Epithelial cell of esophagus (primary cell): ENCODE data around the gene CHRNB1.
"Not testable (repeated sequence)": the region's sequence is repeated elsewhere in the genome, so short reads cannot be mapped to it uniquely, and the experiment has no call there.

Experiments
- DNase-seq: peaks from one replicate; pipeline ENCODE4 v3.0.0; 2010; ENCODE audit warnings: low read depth
- H3K4me3 ChIP-seq: 2 replicates; pipeline ENCODE4 v1.5.1; 2011; ENCODE audit warnings: mild to moderate bottlenecking, low read length, control low read depth
- CTCF ChIP-seq: IDR thresholded peaks from 2 replicates; pipeline ENCODE4 v1.5.1; 2011; ENCODE audit warnings: low read depth, mild to moderate bottlenecking, low read length, control low read depth, inconsistent platforms; ENCODE audit not compliant: insufficient read depth; ENCODE audit errors: missing control alignments

Gene CHRNB1

DNA sequence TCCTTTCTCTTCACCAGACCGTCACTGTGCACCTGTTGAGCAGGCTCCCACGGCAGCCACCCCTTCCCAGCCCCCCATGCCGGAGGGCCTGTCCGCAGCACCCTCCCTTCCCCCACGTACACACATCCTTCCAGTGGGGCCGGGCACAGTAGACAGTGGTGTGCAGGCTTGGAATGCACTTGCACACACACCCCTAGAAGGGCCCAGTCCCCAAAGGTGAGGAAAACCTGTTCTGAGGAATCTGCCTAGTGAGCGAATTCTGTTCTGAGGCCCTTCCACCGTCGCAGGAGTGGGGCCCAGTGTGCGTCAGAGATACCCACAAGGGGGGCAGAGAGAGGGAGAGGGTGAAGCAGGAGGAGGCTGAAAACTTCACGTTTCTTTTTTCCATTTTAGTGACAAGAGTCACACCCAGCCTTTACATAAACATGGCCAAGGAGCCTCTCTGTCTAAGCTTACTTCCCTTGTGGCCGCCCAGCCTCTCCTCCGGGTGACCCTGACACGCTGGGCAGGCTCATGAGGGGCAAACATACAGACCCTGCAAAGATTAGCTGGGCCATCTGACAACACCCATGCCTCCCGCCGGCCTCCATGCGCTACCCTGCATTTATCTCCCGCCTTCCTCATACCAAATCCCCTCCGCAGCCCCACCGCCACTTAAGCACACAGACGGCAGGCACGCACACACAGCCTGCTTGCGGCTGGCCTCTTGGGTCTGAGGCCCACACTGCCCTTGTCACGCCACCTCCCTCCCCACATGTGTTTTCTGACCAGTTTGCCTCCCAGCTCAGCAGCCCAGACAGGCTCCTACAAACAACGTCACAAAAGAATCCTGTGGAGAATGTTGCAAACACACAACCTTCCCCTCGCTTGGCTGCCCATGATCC, 32.8 kb downstream of the CHRNB1 start:
- DNase-seq: peak; percentile 76
- TF ChIP-seq CTCF: no peak
- peak overlapping the region; percentile 94 for H3K4me3 ChIP-seq

DNA sequence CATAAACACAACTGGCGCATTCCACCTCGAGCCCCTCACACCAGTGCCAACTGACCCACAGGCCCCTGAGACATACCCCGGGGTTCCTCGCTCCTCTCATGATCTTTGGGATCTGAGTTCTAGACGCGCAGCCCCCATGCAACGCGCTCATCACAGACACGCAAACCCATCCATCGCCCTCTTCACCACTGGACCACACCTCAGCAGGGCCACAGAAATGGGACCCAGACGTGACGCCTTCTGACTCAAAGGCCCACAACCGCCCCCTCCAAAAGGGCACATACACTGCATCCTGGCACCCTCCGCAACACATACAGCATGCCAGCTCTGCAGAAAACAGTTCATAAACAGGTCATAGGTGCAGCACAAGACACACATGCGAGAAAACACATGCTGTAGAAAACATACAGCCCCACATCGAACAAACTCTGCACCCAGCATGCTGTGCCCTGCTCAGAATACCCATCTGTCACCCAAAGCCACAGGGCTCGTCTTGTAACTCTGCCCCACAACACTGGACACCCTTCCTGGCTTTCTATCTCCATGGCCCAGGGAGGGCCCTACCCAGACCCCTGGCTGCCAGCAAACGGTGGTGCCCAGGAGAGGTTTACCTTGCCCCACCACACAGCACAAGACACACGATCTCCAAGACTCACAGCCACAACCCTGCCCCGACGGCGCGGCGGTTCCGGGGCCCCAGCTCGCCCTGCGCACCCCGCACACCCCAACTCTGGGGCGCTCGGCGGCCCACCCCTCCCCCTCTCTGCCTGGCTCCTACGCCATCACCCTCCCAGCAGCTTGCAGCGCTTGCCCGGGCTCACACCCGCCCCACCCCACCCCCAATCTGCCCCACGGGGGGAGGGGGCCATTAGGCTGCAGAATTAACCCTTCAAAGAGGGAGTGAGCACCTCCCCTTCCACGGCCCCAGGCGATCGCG, 33.7 kb downstream of the CHRNB1 start:
- peak; percentile 27 for DNase-seq
- no peak for TF ChIP-seq CTCF
- H3K4me3 ChIP-seq: peak overlapping the region; percentile 94

DNA sequence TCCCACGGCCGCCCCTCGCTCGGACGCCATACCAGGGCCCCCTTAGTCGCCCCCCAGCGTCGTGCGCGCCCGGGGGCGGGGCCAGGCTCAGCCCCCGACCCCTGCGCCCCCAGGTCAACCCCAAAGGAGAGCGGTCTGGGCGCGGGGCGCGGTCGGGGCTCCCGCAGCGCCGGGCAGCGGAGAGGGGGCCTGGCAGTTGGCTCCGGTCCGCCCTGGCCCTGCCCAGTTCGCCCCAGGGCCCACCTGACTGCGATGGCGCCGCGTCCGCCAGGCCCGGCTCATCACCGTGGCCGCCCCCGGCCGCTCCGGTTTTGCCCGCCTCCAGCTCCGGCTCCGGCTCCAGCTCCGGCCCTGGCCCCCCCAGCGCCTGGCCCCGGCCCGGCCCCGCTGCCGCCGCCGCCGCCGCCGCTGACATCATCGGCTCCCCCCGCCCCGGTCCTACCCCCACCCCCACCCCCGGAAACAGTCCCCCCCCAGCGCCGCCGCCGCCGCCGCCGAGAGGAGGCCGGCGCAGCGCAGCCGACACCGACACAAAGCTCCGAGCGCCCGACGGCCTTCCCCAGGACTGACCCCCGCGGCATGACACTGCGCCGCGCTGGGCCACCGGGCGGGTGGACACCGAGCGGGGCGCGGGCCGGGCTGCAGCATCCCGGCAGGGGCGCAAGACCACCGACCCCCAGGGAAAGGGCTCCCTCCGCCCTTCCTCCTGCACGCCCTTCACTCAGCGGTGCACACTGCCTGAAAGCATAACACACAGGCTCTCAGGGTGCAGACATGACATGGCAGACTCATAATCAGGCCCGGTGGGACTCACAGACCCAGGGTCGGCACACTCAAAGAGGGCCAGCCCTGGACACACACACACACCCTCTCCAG, 34.6 kb downstream of the CHRNB1 start, which contains the start of gene ZBTB4:
Gene ZBTB4 (minus strand): TSS at position 419 of the 876 bp plus-strand sequence. CDS start 12,830 bp downstream, outside the sequence.
- peak; percentile 43 for DNase-seq
- no peak for TF ChIP-seq CTCF
- peak within 1 kb of the TSS; percentile 94 for H3K4me3 ChIP-seq

DNA sequence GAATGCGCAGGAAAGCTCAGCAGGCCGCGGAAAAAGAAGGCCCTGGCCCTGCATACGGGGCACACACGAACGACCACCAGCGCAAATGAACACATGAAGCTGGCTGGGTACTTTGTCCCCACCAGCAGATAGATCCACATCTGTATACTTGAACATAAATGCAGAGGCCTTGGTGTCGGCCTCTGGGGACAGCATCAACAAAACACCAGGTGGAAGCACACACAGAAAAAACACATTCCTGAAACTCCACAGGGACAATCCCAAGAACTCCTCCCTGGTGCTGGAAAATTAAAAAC, 35.2 kb downstream of the CHRNB1 start:
- no peak for DNase-seq

DNA sequence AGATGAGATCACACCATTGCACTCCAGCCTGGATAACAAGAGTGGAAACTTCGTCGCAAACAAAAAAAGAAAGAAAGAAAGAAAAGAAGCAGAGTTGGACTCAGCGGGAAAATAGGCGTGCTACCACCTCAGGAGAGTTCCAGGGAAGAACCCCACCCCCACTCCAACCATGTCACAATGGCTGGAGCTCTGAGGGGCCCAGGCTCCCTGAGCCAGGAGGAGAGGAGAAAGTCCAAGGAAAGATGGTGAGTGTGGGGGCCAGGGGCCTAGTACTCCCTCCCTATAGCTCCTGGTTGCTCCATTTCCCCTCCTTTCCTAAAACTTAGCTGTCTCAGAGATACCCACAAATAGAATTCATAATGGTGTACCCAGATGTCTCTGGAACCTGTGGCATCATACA, 36.4 kb downstream of the CHRNB1 start, which contains the start of gene SLC35G6:
Gene SLC35G6 (plus strand): TSS at position 172 of the 400 bp plus-strand sequence. CDS start 71 bp downstream, at position 243.
- not testable (repeated sequence) for DNase-seq, H3K4me3 ChIP-seq

More for the DNA sequence above, 35.2 kb downstream of the CHRNB1 start:
- peak overlapping the region; percentile 55 for H3K4me3 ChIP-seq
- TF ChIP-seq CTCF: no peak

DNA sequence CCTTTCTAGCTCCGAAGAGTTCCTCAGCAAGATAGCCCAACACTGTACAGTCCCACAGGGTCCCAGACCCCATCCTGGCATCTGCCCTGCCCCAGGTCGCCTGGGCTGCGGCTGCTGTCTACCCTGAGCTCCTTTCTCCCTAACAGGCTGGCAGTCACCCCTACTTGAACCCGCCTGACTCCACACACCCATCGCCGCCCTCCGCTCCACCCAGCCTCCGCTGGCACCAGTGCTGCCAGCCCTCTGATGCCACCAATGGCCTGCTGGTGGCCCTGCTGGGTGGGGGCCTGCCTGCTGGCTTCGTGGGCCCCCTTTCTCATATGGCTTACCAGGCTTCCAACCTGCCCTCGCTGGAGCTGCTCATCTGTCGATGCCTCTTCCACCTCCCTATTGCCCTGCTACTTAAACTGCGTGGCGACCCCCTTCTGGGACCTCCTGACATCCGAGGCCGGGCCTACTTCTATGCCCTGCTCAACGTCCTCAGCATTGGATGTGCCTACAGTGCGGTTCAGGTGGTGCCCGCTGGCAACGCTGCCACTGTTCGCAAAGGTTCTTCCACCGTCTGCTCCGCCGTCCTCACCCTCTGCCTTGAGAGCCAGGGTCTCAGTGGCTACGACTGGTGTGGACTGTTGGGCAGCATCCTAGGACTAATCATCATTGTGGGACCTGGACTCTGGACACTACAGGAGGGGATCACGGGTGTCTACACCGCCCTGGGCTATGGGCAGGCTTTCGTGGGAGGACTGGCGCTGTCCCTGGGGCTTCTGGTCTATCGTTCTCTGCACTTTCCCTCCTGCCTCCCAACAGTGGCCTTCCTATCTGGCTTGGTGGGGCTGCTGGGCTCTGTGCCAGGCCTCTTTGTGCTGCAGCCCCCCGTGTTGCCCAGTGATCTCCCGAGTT, 37.2 kb downstream of the CHRNB1 start:
- DNase-seq: not testable (repeated sequence)

GRCh38 chr17:7482742-7483088, 37.9 kb downstream of the CHRNB1 start:
- DNase-seq: not testable (repeated sequence)
- peak overlapping the region; percentile 92 for H3K4me3 ChIP-seq

More for the DNA sequence above, 37.2 kb downstream of the CHRNB1 start:
- not testable (repeated sequence) for H3K4me3 ChIP-seq
